NCI-H524 treated with DMSO at 0.1 percent for 48 hours (cell line): ENCODE data around the gene KRT17.

Experiments
- DNase-seq: peaks from one replicate; lab custom pipeline; 2025; lab: John Stamatoyannopoulos, UW

KRT17 gene

GRCh38 chr17:41571561-41572434 is 52.6 kb downstream of the KRT17 start, which contains the start of gene KRT9:
Gene KRT9, minus strand, starts transcription at chr17:41572059. Its CDS starts 67 bp downstream, at chr17:41571992.
- no peak for DNase-seq
